ENCODE measurements around the gene EPHA7.

EPHA7 gene

DNA sequence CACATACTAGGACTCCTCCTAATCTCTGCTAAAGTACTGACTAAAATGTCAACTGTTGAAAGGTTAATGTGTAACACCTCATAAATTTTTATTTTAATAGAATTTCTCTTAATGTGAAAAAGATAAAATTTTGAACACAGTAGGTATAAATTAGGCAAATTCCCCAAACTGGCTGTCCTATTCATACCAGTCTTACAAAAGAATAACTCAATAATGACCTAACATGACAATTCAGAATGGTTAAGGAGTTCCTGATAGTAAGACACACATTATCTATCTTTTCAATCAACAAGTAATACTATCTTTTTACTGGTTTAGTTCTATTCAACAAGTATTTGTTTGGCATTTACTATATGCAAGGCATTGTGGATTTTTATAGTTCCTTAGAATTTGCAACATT is 141.1 kb downstream of the EPHA7 start:
- no peak for DNase-seq (ENCODE audit: insufficient read length, low spot score)
- FAIRE-seq = no peak
- TF ChIP-seq POU2F2 (IDR thresholded peaks at IDR 0.05; ENCODE audit: low read depth, low read length) (no peak), PAX5 (IDR thresholded peaks at IDR 0.05; ENCODE audit: insufficient read depth, low read length, severe bottlenecking) (no peak), POLR2A (IDR thresholded peaks at IDR 0.05; ENCODE audit: low read depth, low read length) (no peak), TAF1 (IDR thresholded peaks at IDR 0.05; ENCODE audit: low read depth, low read length) (no peak), SPI1 (IDR thresholded peaks at IDR 0.05; ENCODE audit: low read depth, low read length) (no peak), POLR2AphosphoS5 (IDR thresholded peaks at IDR 0.05; ENCODE audit: low read depth, low read length) (no peak)

DNA sequence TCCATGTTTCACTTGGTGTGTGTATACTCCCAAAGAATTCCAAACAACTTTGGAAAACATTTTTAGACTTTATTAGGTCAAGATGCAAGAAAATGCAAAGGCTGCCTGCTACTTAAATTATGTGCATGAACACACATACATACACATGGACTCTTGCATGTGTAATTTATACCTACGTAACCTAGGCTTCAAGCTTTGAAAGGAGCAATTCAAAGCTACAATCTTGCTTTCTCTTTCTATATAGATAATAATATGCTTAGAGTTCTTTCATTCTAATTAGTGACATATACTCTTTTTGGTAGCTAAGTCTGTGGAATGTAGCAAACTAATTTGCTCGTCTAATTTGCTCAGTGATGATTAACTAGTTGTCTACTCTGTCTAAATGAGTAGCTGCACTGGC is 146.5 kb downstream of the EPHA7 start:
- FAIRE-seq = no peak
- no peak for TF ChIP-seq POLR2A (IDR thresholded peaks at IDR 0.05; ENCODE audit: low read depth, low read length)
- TF ChIP-seq PAX5 (IDR thresholded peaks at IDR 0.05; ENCODE audit: insufficient read depth, low read length, severe bottlenecking) = no peak
- no peak for TF ChIP-seq POU2F2 (IDR thresholded peaks at IDR 0.05; ENCODE audit: low read depth, low read length)
- no peak for TF ChIP-seq TAF1 (IDR thresholded peaks at IDR 0.05; ENCODE audit: low read depth, low read length)
- no peak for DNase-seq (ENCODE audit: insufficient read length, low spot score)

DNA sequence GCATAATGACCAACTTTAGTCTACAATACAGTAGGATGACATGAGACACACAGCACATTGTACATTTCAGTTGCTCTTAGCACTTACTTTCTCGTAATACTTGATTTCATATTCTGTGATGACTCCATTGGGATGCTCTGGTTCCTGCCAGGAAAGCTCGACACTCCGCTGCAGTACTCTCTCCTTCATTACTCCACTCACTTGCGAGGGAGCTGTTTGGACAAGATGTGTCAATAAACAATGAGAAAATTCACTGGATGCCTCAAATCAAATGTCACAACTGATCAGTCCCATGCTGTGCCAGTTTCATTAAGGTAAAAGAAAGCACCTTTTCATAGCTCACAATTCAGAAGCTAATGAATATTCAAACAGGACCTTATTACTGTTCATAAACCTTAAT is 147.1 kb downstream of the EPHA7 start:
- FAIRE-seq = no peak
- no peak for TF ChIP-seq POLR2A (IDR thresholded peaks at IDR 0.05; ENCODE audit: low read depth, low read length)

DNA sequence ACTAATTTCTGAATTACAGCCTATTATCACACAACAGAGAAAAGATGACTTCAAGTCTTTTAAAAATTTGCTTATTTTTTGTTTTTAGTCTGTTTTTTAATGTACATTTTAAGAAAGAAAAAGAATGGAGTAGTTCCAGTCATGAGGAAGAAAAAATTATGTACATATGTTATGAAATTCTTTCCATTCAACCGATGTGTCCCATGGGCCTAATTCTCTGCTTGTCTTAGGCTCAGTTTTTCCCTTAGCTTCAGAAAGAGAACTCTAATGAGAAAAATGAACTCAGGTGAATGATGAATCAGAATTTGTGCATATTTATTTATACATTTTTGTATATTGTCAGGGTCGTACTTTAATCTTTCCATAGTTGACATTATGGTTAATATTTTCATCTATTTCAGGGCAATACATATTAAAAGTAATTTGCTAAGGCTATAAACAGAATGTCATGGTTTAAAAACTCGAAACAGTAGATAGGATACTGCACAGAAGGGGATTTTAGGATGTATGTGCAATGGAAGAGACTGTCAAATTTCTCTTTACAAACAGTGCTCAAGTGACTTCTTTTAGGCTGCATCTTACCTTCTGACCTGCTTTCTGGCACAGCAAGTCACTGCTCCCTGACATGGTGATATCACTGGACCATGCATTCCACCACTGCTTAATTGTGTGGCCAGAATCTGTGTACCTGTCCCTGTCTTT is 153.1 kb downstream of the EPHA7 start:
- no peak for TF ChIP-seq POLR2AphosphoS5 (IDR thresholded peaks at IDR 0.05; ENCODE audit: low read depth, low read length)
- no peak for TF ChIP-seq POLR2A (IDR thresholded peaks at IDR 0.05; ENCODE audit: low read depth, low read length)
- no peak for TF ChIP-seq TAF1 (IDR thresholded peaks at IDR 0.05; ENCODE audit: low read depth, low read length)
- TF ChIP-seq PAX5 (IDR thresholded peaks at IDR 0.05; ENCODE audit: insufficient read depth, low read length, severe bottlenecking) = no peak
- no peak for TF ChIP-seq POU2F2 (IDR thresholded peaks at IDR 0.05; ENCODE audit: low read depth, low read length)
- no peak for TF ChIP-seq SPI1 (IDR thresholded peaks at IDR 0.05; ENCODE audit: low read depth, low read length)
- no peak for FAIRE-seq
- DNase-seq (ENCODE audit: insufficient read length, low spot score) = no peak

More for the DNA sequence above, 147.1 kb downstream of the EPHA7 start:
- no peak for DNase-seq (ENCODE audit: insufficient read length, low spot score)

DNA sequence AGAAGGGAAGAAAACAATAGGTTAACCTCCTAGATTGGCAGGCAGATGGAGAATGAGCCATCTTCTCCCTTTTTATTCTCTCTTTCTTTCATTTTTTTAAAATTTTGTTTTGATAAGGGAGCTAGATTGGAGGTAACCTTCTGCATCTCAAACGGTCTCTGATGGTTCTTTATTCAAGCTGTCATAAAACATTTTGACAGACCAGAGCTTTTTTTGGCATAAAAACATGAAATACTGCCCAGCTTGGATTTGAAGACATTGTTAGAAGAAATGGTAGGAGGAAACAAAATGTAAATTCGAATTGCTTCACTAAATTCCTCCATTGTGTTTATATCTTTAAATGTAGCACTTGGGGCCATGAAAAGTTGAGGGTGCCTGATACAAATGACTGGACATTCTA is 158.5 kb downstream of the EPHA7 start:
- no peak for DNase-seq (ENCODE audit: insufficient read length, low spot score)
- no peak for FAIRE-seq
- TF ChIP-seq PAX5 (IDR thresholded peaks at IDR 0.05; ENCODE audit: insufficient read depth, low read length, severe bottlenecking) (no peak), POU2F2 (IDR thresholded peaks at IDR 0.05; ENCODE audit: low read depth, low read length) (no peak), POLR2AphosphoS5 (IDR thresholded peaks at IDR 0.05; ENCODE audit: low read depth, low read length) (no peak), SPI1 (IDR thresholded peaks at IDR 0.05; ENCODE audit: low read depth, low read length) (no peak), TAF1 (IDR thresholded peaks at IDR 0.05; ENCODE audit: low read depth, low read length) (no peak), POLR2A (IDR thresholded peaks at IDR 0.05; ENCODE audit: low read depth, low read length) (no peak)

DNA sequence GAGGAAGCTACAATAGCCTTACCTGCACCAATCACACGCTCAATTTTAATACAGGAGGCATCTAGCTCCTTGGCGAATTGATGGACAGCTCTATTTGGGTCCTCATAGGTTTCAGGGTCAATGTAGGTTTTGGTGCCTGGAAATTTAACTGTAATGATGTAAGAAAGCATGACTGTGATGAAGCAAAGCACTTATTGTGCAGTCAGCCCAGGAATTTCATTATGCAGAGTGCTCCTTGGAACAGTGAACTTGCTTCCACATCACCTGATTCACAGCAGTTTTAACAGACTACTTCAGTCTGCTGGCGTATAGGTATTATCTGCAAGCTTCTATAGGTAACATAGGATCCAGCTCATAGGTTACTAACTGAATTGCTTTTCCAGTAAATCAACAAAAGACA is 160.0 kb downstream of the EPHA7 start:
- TF ChIP-seq POU2F2 (IDR thresholded peaks at IDR 0.05; ENCODE audit: low read depth, low read length) (no peak), SPI1 (IDR thresholded peaks at IDR 0.05; ENCODE audit: low read depth, low read length) (no peak), POLR2A (IDR thresholded peaks at IDR 0.05; ENCODE audit: low read depth, low read length) (no peak), TAF1 (IDR thresholded peaks at IDR 0.05; ENCODE audit: low read depth, low read length) (no peak), PAX5 (IDR thresholded peaks at IDR 0.05; ENCODE audit: insufficient read depth, low read length, severe bottlenecking) (no peak), POLR2AphosphoS5 (IDR thresholded peaks at IDR 0.05; ENCODE audit: low read depth, low read length) (no peak)
- no peak for DNase-seq (ENCODE audit: insufficient read length, low spot score)
- no peak for FAIRE-seq

DNA sequence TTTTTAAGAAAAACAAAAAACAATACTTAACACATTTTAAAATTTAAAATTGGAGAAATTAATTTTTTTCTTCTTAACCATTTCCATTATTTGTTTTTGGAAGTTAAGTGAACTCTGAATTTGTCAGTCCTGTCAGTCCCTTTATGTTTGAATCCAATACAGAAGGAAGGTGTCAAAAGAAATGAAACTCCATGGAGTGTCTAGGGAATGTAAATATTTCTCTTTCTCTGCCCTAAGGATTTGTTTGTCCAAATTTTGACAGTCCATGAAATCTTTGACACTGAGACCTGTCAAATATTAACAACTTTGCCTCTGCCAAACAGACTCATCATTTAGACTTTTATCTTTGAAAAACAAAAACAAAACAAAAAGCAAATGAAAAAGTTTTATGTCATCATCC is 166.4 kb downstream of the EPHA7 start:
- TF ChIP-seq POLR2A (IDR thresholded peaks at IDR 0.05; ENCODE audit: low read depth, low read length) (no peak), POLR2AphosphoS5 (IDR thresholded peaks at IDR 0.05; ENCODE audit: low read depth, low read length) (no peak), PAX5 (IDR thresholded peaks at IDR 0.05; ENCODE audit: insufficient read depth, low read length, severe bottlenecking) (no peak), SPI1 (IDR thresholded peaks at IDR 0.05; ENCODE audit: low read depth, low read length) (no peak)
- no peak for DNase-seq (ENCODE audit: insufficient read length, low spot score)
- no peak for FAIRE-seq

DNA sequence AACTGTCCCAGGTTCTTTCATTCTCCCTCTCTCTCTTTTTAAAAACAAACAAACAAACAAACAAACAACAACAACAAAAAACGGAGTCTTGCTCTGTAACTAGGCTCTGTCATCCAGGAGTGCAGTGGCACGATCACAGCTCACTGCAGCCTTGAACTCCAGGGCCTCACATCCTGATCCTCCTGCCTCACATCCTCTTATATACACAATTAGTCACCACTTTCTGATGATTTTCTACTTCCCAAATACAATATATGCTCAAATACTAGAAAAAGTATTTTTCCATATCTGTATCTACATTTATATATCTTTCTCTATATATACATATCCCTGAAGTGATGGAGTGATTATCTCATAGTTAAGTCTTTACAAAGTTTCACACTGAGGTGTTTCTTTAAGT is 170.7 kb downstream of the EPHA7 start:
- FAIRE-seq (no peak), DNase-seq (ENCODE audit: insufficient read length, low spot score) (no peak)
- no peak for TF ChIP-seq PAX5 (IDR thresholded peaks at IDR 0.05; ENCODE audit: insufficient read depth, low read length, severe bottlenecking)
- no peak for TF ChIP-seq SPI1 (IDR thresholded peaks at IDR 0.05; ENCODE audit: low read depth, low read length)
- no peak for TF ChIP-seq POLR2AphosphoS5 (IDR thresholded peaks at IDR 0.05; ENCODE audit: low read depth, low read length)
- TF ChIP-seq POLR2A (IDR thresholded peaks at IDR 0.05; ENCODE audit: low read depth, low read length) = no peak
- TF ChIP-seq TAF1 (IDR thresholded peaks at IDR 0.05; ENCODE audit: low read depth, low read length) = no peak
- TF ChIP-seq POU2F2 (IDR thresholded peaks at IDR 0.05; ENCODE audit: low read depth, low read length) = no peak

DNA sequence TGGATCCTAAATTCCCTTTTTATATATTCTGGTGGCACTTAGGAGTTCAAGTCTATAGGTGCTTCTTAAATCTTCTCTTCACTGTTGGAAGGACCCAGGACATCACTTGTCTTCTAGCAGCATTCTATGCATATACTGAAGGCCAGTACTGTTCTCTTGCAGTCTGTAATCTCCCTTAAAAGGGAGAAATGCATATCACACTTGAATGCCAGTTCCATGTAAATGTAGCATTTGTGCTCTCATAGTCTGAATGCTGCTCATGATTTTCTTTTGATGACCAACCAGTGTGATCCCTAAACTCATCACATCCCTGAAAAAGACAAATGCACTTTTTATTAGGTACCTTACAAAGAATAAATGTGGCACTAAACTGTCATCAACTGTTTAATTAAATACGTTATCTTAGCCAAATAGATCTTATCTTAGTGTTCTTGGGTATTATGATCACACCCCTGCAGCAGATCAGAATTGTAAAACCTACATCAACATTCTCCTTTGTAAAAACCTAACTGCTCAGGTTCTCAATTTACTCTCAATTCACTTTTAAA is 176.1 kb downstream of the EPHA7 start:
- TF ChIP-seq POU2F2 (IDR thresholded peaks at IDR 0.05; ENCODE audit: low read depth, low read length) (no peak), SPI1 (IDR thresholded peaks at IDR 0.05; ENCODE audit: low read depth, low read length) (no peak)
- no peak for DNase-seq (ENCODE audit: insufficient read length, low spot score)
- no peak for FAIRE-seq

DNA sequence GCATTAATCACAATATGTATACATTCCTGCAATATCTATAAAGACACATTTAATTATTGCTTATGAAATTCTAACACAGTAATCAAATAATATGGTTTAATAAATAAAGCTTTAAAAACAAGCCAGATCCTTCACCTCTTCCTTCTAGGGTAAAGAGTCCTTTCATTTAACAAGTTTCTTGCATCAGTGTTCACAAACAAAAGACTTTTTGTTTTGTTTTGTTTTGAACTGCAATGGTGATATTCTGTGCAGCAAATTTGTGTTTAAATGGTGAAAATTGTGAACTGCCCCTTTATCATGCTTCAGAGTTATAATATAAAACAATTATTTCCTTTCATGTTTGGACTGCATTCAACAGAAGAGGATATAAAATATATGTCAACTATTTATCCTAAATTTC is 177.3 kb downstream of the EPHA7 start:
- DNase-seq (ENCODE audit: insufficient read length, low spot score) = no peak
- no peak for FAIRE-seq
- no peak for TF ChIP-seq POLR2AphosphoS5 (IDR thresholded peaks at IDR 0.05; ENCODE audit: low read depth, low read length)
- TF ChIP-seq PAX5 (IDR thresholded peaks at IDR 0.05; ENCODE audit: insufficient read depth, low read length, severe bottlenecking) = no peak
- TF ChIP-seq SPI1 (IDR thresholded peaks at IDR 0.05; ENCODE audit: low read depth, low read length) = no peak
- no peak for TF ChIP-seq POU2F2 (IDR thresholded peaks at IDR 0.05; ENCODE audit: low read depth, low read length)
- no peak for TF ChIP-seq TAF1 (IDR thresholded peaks at IDR 0.05; ENCODE audit: low read depth, low read length)
- no peak for TF ChIP-seq POLR2A (IDR thresholded peaks at IDR 0.05; ENCODE audit: low read depth, low read length)

Measured in GM12891 (cell line).